Measurements from ENCODE around the gene ZNF253. TPM values are rescaled to one million over a fixed set of nuclear protein-coding genes. Genes with fewer than 3 reads are reported as not detected.
"Not testable (repeated sequence)": the region's sequence is repeated elsewhere in the genome, so short reads cannot be mapped to it uniquely, and the experiment has no call there.

ZNF253 gene
- total RNA-seq (2014; rRNA removed; shearing (Covaris generic)), result 4.7 and 6.7 TPM in 2 replicates
- polyA plus RNA-seq (2015; cell fraction: cytosol; rRNA removed), result 1.5 and 2.5 TPM in 2 replicates
- 2.6 and 2.9 TPM in 2 replicates for polyA plus RNA-seq (2015; cell fraction: nucleus; rRNA removed)

GRCh38 chr19:19865750-19866610 lies at the start of gene ZNF253:
TSS of gene ZNF253 (plus strand) at chr19:19865882. CDS start at chr19:19865997, 115 bp downstream.
- in situ Hi-C loops (cut with HindIII; ENCODE audit: low pct_unique_long_range_greater_than_20kb, low sequenced_read_pairs), result no loop called here
- peak; percentile 90 for DNase-seq (ENCODE audit: low read depth, low spot score)

GRCh38 chr19:19816679-19817078 lies 49.0 kb upstream of the ZNF253 start:
- in situ Hi-C loops (cut with HindIII; ENCODE audit: low pct_unique_long_range_greater_than_20kb, low sequenced_read_pairs), result no loop called here
- DNase-seq (ENCODE audit: low read depth, low spot score), result no peak

GRCh38 chr19:19817357-19817756 lies 48.3 kb upstream of the ZNF253 start:
- in situ Hi-C loops (cut with HindIII; ENCODE audit: low pct_unique_long_range_greater_than_20kb, low sequenced_read_pairs), result no loop called here
- no peak for DNase-seq (ENCODE audit: low read depth, low spot score)

GRCh38 chr19:19820774-19821320 lies 44.8 kb upstream of the ZNF253 start:
- no peak for DNase-seq (ENCODE audit: low read depth, low spot score)
- in situ Hi-C loops (cut with HindIII; ENCODE audit: low pct_unique_long_range_greater_than_20kb, low sequenced_read_pairs), result no loop called here

GRCh38 chr19:19821366-19821951 lies 44.2 kb upstream of the ZNF253 start, which contains the start of gene ZNF506:
TSS of gene ZNF506 (minus strand) at chr19:19821750. CDS start at chr19:19821603, 147 bp downstream.
- in situ Hi-C loops (cut with HindIII; ENCODE audit: low pct_unique_long_range_greater_than_20kb, low sequenced_read_pairs), result no loop called here
- peak; percentile 91 for DNase-seq (ENCODE audit: low read depth, low spot score)

GRCh38 chr19:19821976-19822375 lies 43.7 kb upstream of the ZNF253 start:
- DNase-seq (ENCODE audit: low read depth, low spot score), result not testable (repeated sequence)

GRCh38 chr19:19823916-19824315 lies 41.8 kb upstream of the ZNF253 start:
- in situ Hi-C loops (cut with HindIII; ENCODE audit: low pct_unique_long_range_greater_than_20kb, low sequenced_read_pairs), result no loop called here
- no peak for DNase-seq (ENCODE audit: low read depth, low spot score)

More at GRCh38 chr19:19821976-19822375, 43.7 kb upstream of the ZNF253 start:
- in situ Hi-C loops (cut with HindIII; ENCODE audit: low pct_unique_long_range_greater_than_20kb, low sequenced_read_pairs), result not testable (repeated sequence)

- no peak for DNase-seq (ENCODE audit: low read depth, low spot score)
- in situ Hi-C loops (cut with HindIII; ENCODE audit: low pct_unique_long_range_greater_than_20kb, low sequenced_read_pairs), result no loop called here
Measured at GRCh38 chr19:19826875-19827274, 38.8 kb upstream of the ZNF253 start.

- in situ Hi-C loops (cut with HindIII; ENCODE audit: low pct_unique_long_range_greater_than_20kb, low sequenced_read_pairs), result no loop called here
- DNase-seq (ENCODE audit: low read depth, low spot score), result no peak
Measured at GRCh38 chr19:19835560-19836038, 30.1 kb upstream of the ZNF253 start.

GRCh38 chr19:19847781-19848180 lies 17.9 kb upstream of the ZNF253 start:
- DNase-seq (ENCODE audit: low read depth, low spot score), result no peak
- in situ Hi-C loops (cut with HindIII; ENCODE audit: low pct_unique_long_range_greater_than_20kb, low sequenced_read_pairs), result no loop called here

- in situ Hi-C loops (cut with HindIII; ENCODE audit: low pct_unique_long_range_greater_than_20kb, low sequenced_read_pairs), result no loop called here
- no peak for DNase-seq (ENCODE audit: low read depth, low spot score)
Measured at GRCh38 chr19:19849056-19849455, 16.6 kb upstream of the ZNF253 start.

GRCh38 chr19:19851740-19852139 lies 13.9 kb upstream of the ZNF253 start:
- in situ Hi-C loops (cut with HindIII; ENCODE audit: low pct_unique_long_range_greater_than_20kb, low sequenced_read_pairs); DNase-seq (ENCODE audit: low read depth, low spot score): not testable (repeated sequence)

- in situ Hi-C loops (cut with HindIII; ENCODE audit: low pct_unique_long_range_greater_than_20kb, low sequenced_read_pairs), result no loop called here
- no peak for DNase-seq (ENCODE audit: low read depth, low spot score)
Measured at GRCh38 chr19:19858751-19859150, 6.9 kb upstream of the ZNF253 start.

- in situ Hi-C loops (cut with HindIII; ENCODE audit: low pct_unique_long_range_greater_than_20kb, low sequenced_read_pairs), result no loop called here
- DNase-seq (ENCODE audit: low read depth, low spot score), result no peak
Measured at GRCh38 chr19:19860756-19861390, 4.8 kb upstream of the ZNF253 start.

- DNase-seq (ENCODE audit: low read depth, low spot score), result no peak
- in situ Hi-C loops (cut with HindIII; ENCODE audit: low pct_unique_long_range_greater_than_20kb, low sequenced_read_pairs), result no loop called here
Measured at GRCh38 chr19:19866611-19867248, 1.0 kb downstream of the ZNF253 start.

- in situ Hi-C loops (cut with HindIII; ENCODE audit: low pct_unique_long_range_greater_than_20kb, low sequenced_read_pairs); DNase-seq (ENCODE audit: low read depth, low spot score): not testable (repeated sequence)
Measured at GRCh38 chr19:19870086-19870485, 4.4 kb downstream of the ZNF253 start.

- in situ Hi-C loops (cut with HindIII; ENCODE audit: low pct_unique_long_range_greater_than_20kb, low sequenced_read_pairs), result no loop called here
- DNase-seq (ENCODE audit: low read depth, low spot score), result no peak
Measured at GRCh38 chr19:19871932-19872331, 6.2 kb downstream of the ZNF253 start.
